Stimulated activated naive B cell treated with anti-CD40 and anti-IgM and Interleukin-4, amounts not matched to agents 10 μg/mL and 1 μg/mL and 100 μg/mL, for 72 hours (primary cell): ENCODE data around the gene MME.

Source experiments
- ATAC-seq, 2 donors: fragments of 150-1000 bp; cut with Tn5 transposase; replicated peaks; 2 replicates each; pipeline ENCODE4 v1.10.0; 2021; ENCODE audit warnings: moderate library complexity in 1 of 2
- DNase-seq: peaks from one replicate; pipeline ENCODE4 v3.0.0; 2021
- H3K27ac Mint-ChIP-seq: one replicate; pipeline ENCODE4 v1.8.0; 2022; ENCODE audit warnings: mild to moderate bottlenecking, mixed read lengths
- H3K27me3 Mint-ChIP-seq, 2 donors: one replicate each; pipeline ENCODE4 v1.8.0; 2022; ENCODE audit warnings: mixed read lengths in 2 of 2
- H3K36me3 Mint-ChIP-seq, 2 donors: one replicate each; pipeline ENCODE4 v1.8.0; 2022; ENCODE audit warnings: mixed read lengths in 2 of 2, mild to moderate bottlenecking in 1 of 2
- H3K4me1 Mint-ChIP-seq, 2 donors: one replicate each; pipeline ENCODE4 v1.8.0; 2022; ENCODE audit warnings: mixed read lengths in 2 of 2, mild to moderate bottlenecking in 1 of 2
- H3K4me3 Mint-ChIP-seq, 2 donors: one replicate each; pipeline ENCODE4 v1.8.0; 2022; ENCODE audit warnings: mild to moderate bottlenecking in 2 of 2, mixed read lengths in 2 of 2, moderate library complexity in 1 of 2
- H3K9me3 Mint-ChIP-seq, 2 donors: one replicate each; pipeline ENCODE4 v1.8.0; 2022; ENCODE audit warnings: mixed read lengths in 2 of 2, mild to moderate bottlenecking in 1 of 2

Gene MME

DNA sequence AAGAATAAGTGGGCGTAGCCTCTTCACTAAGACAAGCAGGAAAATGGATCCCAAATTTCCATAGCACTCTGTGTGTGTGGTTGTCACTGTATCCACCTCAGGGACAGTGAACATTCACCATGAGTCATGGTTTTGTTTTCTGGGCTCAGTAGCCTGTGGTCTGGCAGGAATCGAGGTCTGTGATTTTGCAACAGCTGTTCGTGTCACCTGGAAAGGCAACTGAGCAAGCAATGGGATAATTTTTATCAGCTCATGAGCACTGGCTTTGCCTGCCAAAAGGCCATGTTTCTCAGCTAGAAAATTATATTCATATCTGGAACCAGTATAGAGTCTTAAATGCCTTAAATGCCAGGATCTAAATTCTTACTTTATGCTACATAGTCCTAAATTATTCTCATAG is 152.5 kb downstream of the MME start:
- ATAC-seq = no peak
- Mint-ChIP-seq H3K4me3 (no peak overlapping the region), H3K27ac (no peak overlapping the region), H3K4me1 (peaks cover 0 to 4% of the 10 kb centered on the region in 2 donors), H3K27me3 (no peaks in the 10 kb centered on the region), H3K36me3 (no peaks in the 10 kb centered on the region), H3K9me3 (no peaks in the 10 kb centered on the region)
- no peak for DNase-seq

DNA sequence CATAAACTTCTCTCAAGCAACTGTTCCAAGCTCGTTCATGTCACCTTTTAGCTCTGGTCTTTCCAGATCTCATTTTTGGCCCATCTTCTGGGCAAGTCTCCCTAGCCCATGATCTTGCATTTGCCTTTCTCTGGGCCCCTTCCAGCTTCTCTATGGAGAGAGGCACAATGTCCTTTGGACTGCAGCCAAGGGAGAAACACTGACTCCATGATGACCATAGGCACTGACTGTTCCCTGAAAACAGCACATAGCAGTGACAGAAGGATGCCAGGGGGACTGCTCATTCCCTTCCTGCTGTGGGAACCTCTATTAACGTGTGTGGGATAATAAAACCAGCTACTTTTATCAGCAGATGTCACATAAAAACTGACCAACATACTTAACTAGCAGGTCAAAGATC is 153.1 kb downstream of the MME start:
- H3K36me3 Mint-ChIP-seq = no peaks in the 10 kb centered on the region
- no peak for DNase-seq
- H3K9me3 Mint-ChIP-seq = no peaks in the 10 kb centered on the region
- H3K27ac Mint-ChIP-seq = no peak overlapping the region
- H3K4me3 Mint-ChIP-seq = no peak overlapping the region
- H3K27me3 Mint-ChIP-seq = no peaks in the 10 kb centered on the region
- H3K4me1 Mint-ChIP-seq = peaks cover 0 to 4% of the 10 kb centered on the region in 2 donors
- no peak for ATAC-seq
